ENCODE results near the gene ZNF219.

Gene ZNF219

GRCh38 chr14:21098076-21098891 lies at the start of gene ZNF219:
Gene ZNF219, minus strand, starts transcription at chr14:21098655. Its CDS starts 5,064 bp downstream, at chr14:21093591.
- no peak for DNase-seq

GRCh38 chr14:21145437-21145836 lies 47.0 kb upstream of the ZNF219 start:
- no peak for DNase-seq

- DNase-seq: no peak
These were observed 43.9 kb upstream of the ZNF219 start for GRCh38 chr14:21142357-21142756.

GRCh38 chr14:21136024-21136423 lies 37.6 kb upstream of the ZNF219 start:
- no peak for DNase-seq

DNA sequence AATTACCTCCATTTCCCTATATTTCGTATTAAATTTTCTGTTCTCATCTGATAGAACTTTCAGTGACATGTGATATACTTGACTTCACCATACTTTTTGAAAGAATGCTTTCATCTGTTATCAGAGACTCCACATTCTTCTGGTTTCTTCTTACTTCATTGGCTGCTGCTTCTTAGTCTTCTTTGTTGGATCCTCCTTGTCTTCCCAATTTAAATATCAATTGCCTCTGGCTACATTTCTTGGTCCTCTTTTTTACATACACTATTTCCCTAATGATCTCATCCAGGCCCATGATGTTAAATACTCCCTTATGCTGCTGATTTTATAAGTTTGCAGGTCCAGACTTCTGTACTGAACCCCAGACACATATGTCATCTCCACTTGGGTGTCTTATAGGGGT lies 35.4 kb upstream of the ZNF219 start:
- no peak for DNase-seq

DNA sequence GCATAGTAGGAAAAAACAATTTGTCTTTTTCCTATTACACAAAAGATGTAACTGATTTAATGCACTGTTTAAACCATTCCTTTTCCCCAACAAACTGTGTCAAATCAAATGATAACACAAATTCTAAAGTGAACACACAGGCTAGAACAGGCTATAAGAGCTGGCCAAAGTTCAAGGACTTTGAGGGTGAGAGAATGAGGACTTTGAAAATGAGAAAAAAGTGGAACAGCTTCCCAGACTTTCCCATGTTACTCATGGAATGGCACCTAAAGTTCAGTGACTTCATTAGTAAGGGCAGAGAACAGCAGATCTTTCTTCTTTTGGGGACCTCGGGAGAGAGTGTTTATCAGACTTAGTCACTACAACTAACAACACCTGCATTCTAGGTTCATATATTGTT lies 25.0 kb upstream of the ZNF219 start:
- DNase-seq: no peak

- no peak for DNase-seq
These were observed 22.7 kb upstream of the ZNF219 start for GRCh38 chr14:21121122-21121521.

GRCh38 chr14:21120686-21121085 lies 22.2 kb upstream of the ZNF219 start:
- DNase-seq: no peak

GRCh38 chr14:21118933-21119332 lies 20.5 kb upstream of the ZNF219 start:
- DNase-seq: no peak

DNA sequence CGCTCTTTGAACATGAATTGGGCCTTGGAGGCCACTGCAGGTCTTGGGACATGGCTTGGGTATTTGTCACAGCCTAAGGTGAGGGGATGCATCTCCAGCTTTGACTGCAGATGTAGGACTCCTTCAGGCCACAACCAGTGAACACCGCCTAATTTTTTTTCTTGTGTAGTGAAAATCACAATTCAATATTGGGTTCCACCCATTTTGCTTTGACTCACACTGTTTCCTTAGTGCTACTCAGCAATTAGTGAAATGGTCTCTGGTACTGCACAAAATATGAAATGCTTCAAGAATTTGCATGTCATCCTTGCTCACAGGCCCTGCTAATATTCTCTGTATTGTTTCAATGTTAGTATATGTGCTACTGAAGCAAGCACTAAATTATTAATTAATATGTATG lies 14.9 kb upstream of the ZNF219 start:
- no peak for DNase-seq

DNA sequence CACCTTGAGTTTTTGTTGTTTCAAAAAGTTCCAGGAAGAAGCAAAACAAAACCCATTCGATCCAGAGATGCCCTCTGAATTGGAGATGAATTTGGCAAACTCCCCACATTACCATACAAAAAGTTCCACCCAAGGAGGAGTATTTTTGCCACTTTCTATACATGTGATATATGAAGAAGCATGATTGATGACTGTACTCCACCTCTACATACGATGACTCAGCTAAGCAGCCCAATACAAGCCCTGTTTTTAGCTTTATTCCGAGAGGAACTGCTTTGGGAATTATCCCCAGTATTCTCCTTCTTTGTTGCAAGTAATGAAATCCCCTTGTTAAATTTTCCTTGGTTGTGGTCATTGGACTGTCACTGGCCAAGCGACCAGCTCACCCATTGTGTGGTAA lies 13.8 kb upstream of the ZNF219 start:
- DNase-seq: no peak

GRCh38 chr14:21109377-21110138 lies 11.1 kb upstream of the ZNF219 start:
- DNase-seq: no peak

- no peak for DNase-seq
These were observed 10.3 kb upstream of the ZNF219 start for GRCh38 chr14:21108791-21109190.

GRCh38 chr14:21107283-21107800 lies 8.9 kb upstream of the ZNF219 start:
- DNase-seq: no peak

DNA sequence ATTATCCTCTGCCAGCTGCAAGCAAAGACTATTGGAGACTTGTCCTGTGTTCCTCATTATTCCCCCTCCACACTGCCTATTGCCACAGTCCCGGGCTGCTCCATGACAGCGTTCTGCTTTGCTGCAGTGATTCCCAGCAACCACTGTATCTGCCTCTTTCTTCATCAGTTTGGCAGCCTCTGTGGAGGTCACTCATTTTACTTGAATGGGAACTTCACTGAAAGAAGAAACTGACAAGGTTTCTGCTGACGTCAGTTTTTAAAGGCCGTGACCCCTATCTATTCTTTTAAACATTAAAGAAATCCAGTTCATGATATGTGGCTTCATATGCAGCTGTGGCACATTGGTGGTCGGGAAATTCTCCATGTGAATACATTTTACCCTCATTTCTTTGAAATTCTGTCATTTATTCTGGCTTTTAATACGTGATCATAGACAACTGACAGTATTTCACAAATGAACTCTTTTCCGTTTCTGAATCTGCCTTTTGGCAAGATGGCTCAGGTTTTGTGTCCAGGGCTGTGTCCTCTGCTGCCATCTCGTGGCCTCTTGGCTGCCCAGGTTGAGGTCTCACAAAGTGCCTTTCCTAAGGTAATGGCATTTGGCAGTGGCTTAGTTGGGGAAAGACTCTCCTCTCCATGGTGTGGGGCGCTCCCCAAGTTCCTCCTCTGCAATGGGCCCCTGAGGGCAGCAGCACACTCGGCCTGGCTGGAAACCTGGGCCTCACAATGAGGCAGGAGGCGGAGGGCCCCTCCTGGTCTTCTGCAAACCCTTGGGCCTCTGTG lies 8.2 kb upstream of the ZNF219 start:
- peak; percentile 70 for DNase-seq

GRCh38 chr14:21106176-21106497 lies 7.7 kb upstream of the ZNF219 start:
- DNase-seq: no peak

DNA sequence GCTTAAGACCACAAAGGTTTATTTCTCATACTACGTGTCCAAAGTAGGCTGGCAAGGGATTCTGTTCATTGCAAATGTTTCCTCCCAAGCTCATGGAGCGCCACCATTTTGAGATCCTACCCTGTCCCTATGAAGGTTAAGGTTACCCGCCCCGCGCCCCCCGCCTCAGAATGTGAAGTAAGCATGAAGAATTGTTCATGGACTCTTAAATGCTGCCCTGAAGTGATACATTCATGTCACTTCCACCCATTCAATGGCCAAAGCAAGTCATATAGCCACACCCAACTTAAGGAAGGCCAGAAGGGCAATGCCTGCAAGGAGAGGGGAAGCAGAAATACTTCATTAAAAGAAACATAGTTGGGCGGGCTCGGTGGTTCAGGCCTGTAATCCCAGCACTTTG lies 6.6 kb upstream of the ZNF219 start:
- no peak for DNase-seq

GRCh38 chr14:21104448-21105060 lies 6.1 kb upstream of the ZNF219 start:
- peak; percentile 40 for DNase-seq

- peak; percentile 89 for DNase-seq
These were observed 5.4 kb upstream of the ZNF219 start for GRCh38 chr14:21103710-21104447.

DNA sequence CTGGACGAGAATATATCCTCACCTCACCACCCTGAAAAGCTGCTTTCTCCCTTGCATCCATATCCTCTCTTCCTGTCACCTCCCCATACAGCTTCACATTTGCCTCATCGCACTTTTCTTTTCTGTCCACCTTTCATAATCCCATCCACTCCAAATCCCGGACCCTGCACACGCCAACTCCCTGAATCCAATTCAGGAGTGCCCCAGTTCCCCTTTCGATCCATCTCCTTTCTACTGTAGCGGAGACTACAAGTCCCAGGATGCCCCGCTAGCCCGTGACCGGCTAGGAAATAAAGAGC lies 4.9 kb upstream of the ZNF219 start:
- DNase-seq: no peak

- no peak for DNase-seq
These were observed 4.3 kb upstream of the ZNF219 start for GRCh38 chr14:21102521-21103410.

All from activated T-cell treated with anti-CD3 and anti-CD28 coated beads for 4 hours (primary cell).